Karpas-422 (cell line): ENCODE results near the gene SON. TPM values are rescaled to one million over a fixed set of nuclear protein-coding genes. Genes with fewer than 3 reads are reported as not detected.

Experiments used
- DNase-seq: peaks from one replicate; pipeline ENCODE4 v3.0.0-alpha.2; 2015
- H2AFZ ChIP-seq: fragments of 200-600 bp; sonication (generic); 2 replicates; pipeline ENCODE4 v1.6.1; 2014; ENCODE audit warnings: antibody characterized with exemption, low read length, mixed read lengths
- H3K27ac ChIP-seq: fragments of 200-600 bp; sonication (generic); 2 replicates; pipeline ENCODE4 v1.5.1; 2014; ENCODE audit warnings: mild to moderate bottlenecking, low read length, moderate library complexity
- H3K27me3 ChIP-seq: fragments of 200-600 bp; sonication (generic); 2 replicates; pipeline ENCODE4 v1.6.1; 2014; ENCODE audit warnings: low read length, mixed read lengths
- H3K36me3 ChIP-seq: fragments of 200-600 bp; sonication (generic); 2 replicates; pipeline ENCODE4 v1.6.1; 2014; ENCODE audit warnings: low read length, mixed read lengths; ENCODE audit not compliant: insufficient read depth
- H3K4me1 ChIP-seq: fragments of 200-600 bp; sonication (generic); 2 replicates; pipeline ENCODE4 v1.6.1; 2014; ENCODE audit warnings: mild to moderate bottlenecking, low read length, mixed read lengths
- H3K4me2 ChIP-seq: fragments of 200-600 bp; sonication (generic); 2 replicates; pipeline ENCODE4 v1.6.1; 2014; ENCODE audit warnings: low read length, low read depth, mild to moderate bottlenecking; ENCODE audit not compliant: poor library complexity, severe bottlenecking
- H3K4me3 ChIP-seq: fragments of 200-600 bp; sonication (generic); 2 replicates; pipeline ENCODE4 v1.5.1; 2014; ENCODE audit warnings: mild to moderate bottlenecking, antibody characterized with exemption, low read length, mixed read lengths
- H3K79me2 ChIP-seq: fragments of 200-600 bp; sonication (generic); 2 replicates; pipeline ENCODE4 v1.6.1; 2014; ENCODE audit warnings: mild to moderate bottlenecking, low read length, mixed read lengths
- H3K9ac ChIP-seq: fragments of 200-600 bp; sonication (generic); 2 replicates; pipeline ENCODE4 v1.6.0; 2014; ENCODE audit warnings: low read length
- H3K9me2 ChIP-seq: fragments of 200-600 bp; sonication (generic), shearing (Covaris generic); replicated peaks from 2 replicates; pipeline ENCODE4 v1.6.0; 2014; ENCODE audit warnings: mild to moderate bottlenecking, low read length, moderate library complexity; ENCODE audit not compliant: insufficient read depth
- H3K9me3 ChIP-seq: fragments of 300-700, 200-600 bp; sonication (generic); 2 replicates; pipeline ENCODE4 v1.6.1; 2014; ENCODE audit warnings: low read length, mixed read lengths
- H4K20me1 ChIP-seq: fragments of 200-600 bp; sonication (generic); 2 replicates; pipeline ENCODE4 v1.6.1; 2014; ENCODE audit warnings: mild to moderate bottlenecking, antibody characterized with exemption, low read length, low read depth; ENCODE audit not compliant: insufficient read depth
- total RNA-seq: library from RNA; depleted of rRNA; stranded (reverse); fragments of >200 nt; shearing (Covaris generic); gene quantifications from 2 replicates; pipeline ENCODE4 v1.2.3, GENCODE V29; 2014; ENCODE audit warnings: low replicate concordance

Gene SON
- total RNA-seq, 1 experiment from 2014 or later, result 159 TPM

DNA sequence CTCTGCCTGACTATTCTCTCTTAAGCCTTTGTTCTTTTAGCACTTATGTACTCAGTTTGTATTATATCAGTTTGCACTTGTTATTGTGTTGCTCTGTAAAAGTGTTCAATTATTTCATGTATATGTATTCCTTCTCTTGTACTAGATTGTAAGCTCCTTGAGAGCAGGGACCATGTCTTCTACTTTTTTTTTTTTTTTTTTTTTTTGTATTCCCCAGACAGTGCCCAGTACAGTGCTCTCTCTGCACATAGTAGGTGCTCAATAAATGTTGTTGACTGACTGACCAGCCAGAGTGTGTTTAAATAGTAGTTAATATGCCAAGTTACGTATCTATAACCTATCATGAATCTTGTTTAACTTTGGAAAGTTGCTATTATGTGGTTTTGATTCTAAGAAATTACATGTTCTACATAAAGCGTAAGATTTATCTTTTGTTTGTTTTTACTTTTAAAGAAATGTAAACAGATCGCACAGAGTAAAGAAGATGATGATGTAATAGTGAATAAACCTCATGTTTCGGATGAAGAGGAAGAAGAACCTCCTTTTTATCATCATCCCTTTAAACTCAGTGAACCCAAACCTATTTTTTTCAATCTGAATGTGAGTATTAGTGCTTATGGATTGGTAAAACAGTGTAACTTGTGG lies 16.1 kb downstream of the SON start:
- Histone ChIP-seq H3K4me1 (no peaks in the 10 kb centered on the region), H3K27ac (no peak overlapping the region), H3K9me3 (no peaks in the 10 kb centered on the region), H2AFZ (no peak overlapping the region), H3K9ac (no peak overlapping the region), H3K4me2 (no peak overlapping the region), H3K9me2 (no peaks in the 10 kb centered on the region), H4K20me1 (peaks cover 53% of the 10 kb centered on the region), H3K79me2 (peaks cover 95% of the 10 kb centered on the region), H3K36me3 (peaks cover 87% of the 10 kb centered on the region), H3K27me3 (no peaks in the 10 kb centered on the region), H3K4me3 (no peak overlapping the region)
- DNase-seq, result no peak

DNA sequence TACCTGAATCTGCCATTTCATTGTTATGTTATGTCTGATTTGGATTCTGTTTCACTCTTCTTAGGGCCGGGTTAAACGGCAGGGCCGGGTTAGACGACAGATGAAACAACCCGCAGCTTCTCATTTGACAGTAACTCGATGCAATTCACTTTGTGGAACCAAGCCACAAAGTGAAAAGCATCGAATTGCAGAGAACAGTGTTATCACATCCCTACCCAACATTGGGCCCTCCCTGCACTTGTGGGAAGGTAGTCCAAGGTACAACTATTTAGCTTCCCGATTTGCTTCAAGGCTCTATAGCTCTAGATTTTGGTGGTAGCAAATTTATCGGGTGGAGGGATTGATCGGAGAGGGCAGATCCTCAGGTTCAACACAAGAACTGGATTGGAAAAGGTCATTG lies 17.0 kb downstream of the SON start:
- Histone ChIP-seq H3K9me3 (no peaks in the 10 kb centered on the region), H2AFZ (no peak overlapping the region), H3K4me1 (no peaks in the 10 kb centered on the region), H3K9me2 (no peaks in the 10 kb centered on the region), H3K27ac (no peak overlapping the region), H3K27me3 (no peaks in the 10 kb centered on the region), H3K36me3 (peaks cover 83% of the 10 kb centered on the region), H3K79me2 (peaks cover 92% of the 10 kb centered on the region), H3K4me3 (no peak overlapping the region), H4K20me1 (peaks cover 45% of the 10 kb centered on the region), H3K9ac (no peak overlapping the region), H3K4me2 (no peak overlapping the region)
- no peak for DNase-seq

GRCh38 chr21:33560965-33561364 lies 18.1 kb downstream of the SON start:
- no peak for DNase-seq
- Histone ChIP-seq H3K4me3 (no peak overlapping the region), H3K4me1 (no peaks in the 10 kb centered on the region), H3K27ac (no peak overlapping the region), H3K9ac (no peak overlapping the region), H3K9me3 (no peaks in the 10 kb centered on the region), H3K27me3 (no peaks in the 10 kb centered on the region), H4K20me1 (peaks cover 36% of the 10 kb centered on the region), H3K4me2 (no peak overlapping the region), H3K36me3 (peaks cover 77% of the 10 kb centered on the region), H2AFZ (no peak overlapping the region), H3K9me2 (no peaks in the 10 kb centered on the region), H3K79me2 (peaks cover 92% of the 10 kb centered on the region)

DNA sequence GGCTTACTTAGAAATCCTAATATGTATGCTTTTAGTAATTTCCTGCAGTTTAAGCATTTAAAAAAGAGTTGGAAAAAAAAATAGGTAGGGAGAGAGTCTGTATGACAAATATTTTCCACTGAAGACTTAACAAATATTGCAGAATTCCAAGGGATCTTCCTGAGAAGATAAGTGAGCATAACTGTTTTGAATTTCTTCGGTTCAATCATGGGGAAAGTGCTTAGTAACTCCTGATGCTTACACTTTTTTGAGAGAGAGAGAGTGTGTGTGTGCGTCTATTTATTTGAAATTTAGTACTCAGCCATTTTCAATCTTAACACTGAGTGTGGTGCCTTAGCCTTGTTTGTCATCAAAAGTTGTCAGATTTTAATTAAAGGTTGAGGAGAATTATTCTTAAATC lies 18.5 kb downstream of the SON start:
- peaks cover 91% of the 10 kb centered on the region for H3K79me2 ChIP-seq
- H3K27ac ChIP-seq, result no peak overlapping the region
- H3K36me3 ChIP-seq, result peaks cover 76% of the 10 kb centered on the region
- no peak for DNase-seq
- H3K4me1 ChIP-seq, result no peaks in the 10 kb centered on the region
- H3K4me3 ChIP-seq, result no peak overlapping the region
- no peaks in the 10 kb centered on the region for H3K9me2 ChIP-seq
- H4K20me1 ChIP-seq, result peaks cover 33% of the 10 kb centered on the region
- H3K4me2 ChIP-seq, result no peak overlapping the region
- no peak overlapping the region for H3K9ac ChIP-seq
- no peaks in the 10 kb centered on the region for H3K27me3 ChIP-seq
- no peak overlapping the region for H2AFZ ChIP-seq
- H3K9me3 ChIP-seq, result no peaks in the 10 kb centered on the region

- Histone ChIP-seq H4K20me1 (peaks cover 24% of the 10 kb centered on the region), H3K4me1 (no peaks in the 10 kb centered on the region), H3K9me3 (no peaks in the 10 kb centered on the region), H3K9ac (no peak overlapping the region), H3K4me3 (no peak overlapping the region), H3K9me2 (no peaks in the 10 kb centered on the region), H3K79me2 (peaks cover 86% of the 10 kb centered on the region), H3K36me3 (peaks cover 69% of the 10 kb centered on the region), H3K27ac (no peak overlapping the region), H3K4me2 (no peak overlapping the region), H3K27me3 (no peaks in the 10 kb centered on the region), H2AFZ (no peak overlapping the region)
- DNase-seq, result no peak
Measured at GRCh38 chr21:33562389-33562788, 19.6 kb downstream of the SON start.

- Histone ChIP-seq H3K36me3 (peaks cover 56% of the 10 kb centered on the region), H3K4me2 (no peak overlapping the region), H3K79me2 (peaks cover 72% of the 10 kb centered on the region), H3K4me3 (no peak overlapping the region), H3K9ac (no peak overlapping the region), H3K4me1 (no peaks in the 10 kb centered on the region), H3K27me3 (no peaks in the 10 kb centered on the region), H3K9me3 (no peaks in the 10 kb centered on the region), H3K27ac (no peak overlapping the region), H3K9me2 (no peaks in the 10 kb centered on the region), H4K20me1 (no peaks in the 10 kb centered on the region; the same call in 1 of the 2 replicates), H2AFZ (no peak overlapping the region)
- DNase-seq, result no peak
Measured at GRCh38 chr21:33566514-33566913, 23.7 kb downstream of the SON start.

GRCh38 chr21:33567914-33568313 lies 25.1 kb downstream of the SON start:
- no peaks in the 10 kb centered on the region; the same call in 1 of the 2 replicates for H4K20me1 ChIP-seq
- H3K79me2 ChIP-seq, result peaks cover 67% of the 10 kb centered on the region
- H3K4me1 ChIP-seq, result no peaks in the 10 kb centered on the region
- H3K4me3 ChIP-seq, result no peak overlapping the region
- no peak for DNase-seq
- no peak overlapping the region for H2AFZ ChIP-seq
- H3K27me3 ChIP-seq, result no peaks in the 10 kb centered on the region
- no peaks in the 10 kb centered on the region for H3K9me2 ChIP-seq
- H3K9ac ChIP-seq, result no peak overlapping the region
- peaks cover 56% of the 10 kb centered on the region for H3K36me3 ChIP-seq
- H3K4me2 ChIP-seq, result no peak overlapping the region
- H3K9me3 ChIP-seq, result no peaks in the 10 kb centered on the region
- no peak overlapping the region for H3K27ac ChIP-seq

GRCh38 chr21:33568448-33568847 lies 25.6 kb downstream of the SON start:
- no peak overlapping the region for H3K4me3 ChIP-seq
- H3K79me2 ChIP-seq, result peaks cover 62% of the 10 kb centered on the region
- no peaks in the 10 kb centered on the region for H3K27me3 ChIP-seq
- no peak overlapping the region for H3K9ac ChIP-seq
- H4K20me1 ChIP-seq, result no peaks in the 10 kb centered on the region; the same call in 1 of the 2 replicates
- H3K36me3 ChIP-seq, result peaks cover 57% of the 10 kb centered on the region
- no peaks in the 10 kb centered on the region for H3K4me1 ChIP-seq
- H3K9me3 ChIP-seq, result no peaks in the 10 kb centered on the region
- no peak overlapping the region for H2AFZ ChIP-seq
- H3K4me2 ChIP-seq, result no peak overlapping the region
- H3K27ac ChIP-seq, result no peak overlapping the region
- H3K9me2 ChIP-seq, result no peaks in the 10 kb centered on the region
- no peak for DNase-seq
